Keratinocyte (primary cell): Measurements from ENCODE around the gene ETFB. TPM values are rescaled to one million over a fixed set of nuclear protein-coding genes. Genes with fewer than 3 reads are reported as not detected.

Experiments used
- DNase-seq: peaks from one replicate; pipeline ENCODE4 v3.0.0-alpha.2; 2011; ENCODE audit warnings: low read depth, missing footprints, low spot score
- FAIRE-seq: peaks from 2 replicates; lab custom pipeline; 2011; peaks lifted over from hg19 to GRCh38; lab: Jason Lieb, UNC
- H2AFZ ChIP-seq: 2 replicates; pipeline ENCODE4 v1.6.0; 2012; ENCODE audit warnings: low read length, control low read depth, inconsistent platforms; ENCODE audit not compliant: control insufficient read depth
- H3K27ac ChIP-seq: 2 replicates; pipeline ENCODE4 v1.5.1; 2011; ENCODE audit warnings: low read length; ENCODE audit not compliant: control insufficient read depth, insufficient read depth
- H3K27me3 ChIP-seq: 3 replicates; pipeline ENCODE4 v1.6.0; 2011; ENCODE audit warnings: low read length; ENCODE audit not compliant: control insufficient read depth, insufficient read depth; ENCODE audit errors: extremely low read depth
- H3K36me3 ChIP-seq, 2 experiments: 2 replicates in 1 of 2; 3 replicates in 1 of 2; pipeline ENCODE4 v1.5.1; 2011; ENCODE audit warnings: low read length in 2 of 2, mild to moderate bottlenecking in 1 of 2; ENCODE audit not compliant: control insufficient read depth in 2 of 2, insufficient read depth in 2 of 2; ENCODE audit errors: extremely low read depth in 1 of 2
- H3K4me1 ChIP-seq: 3 replicates; pipeline ENCODE4 v1.5.1; 2011; ENCODE audit warnings: low read length; ENCODE audit not compliant: control insufficient read depth, insufficient read depth; ENCODE audit errors: extremely low read depth
- H3K4me2 ChIP-seq: 3 replicates; pipeline ENCODE4 v1.6.0; 2011; ENCODE audit warnings: low read depth, low read length; ENCODE audit not compliant: control insufficient read depth, insufficient read depth; ENCODE audit errors: extremely low read depth
- H3K4me3 ChIP-seq, 3 experiments: fragments of 200-600 bp in 1 of 3; sonication (generic) in 1 of 3; 2 replicates in 2 of 3; 3 replicates in 1 of 3; pipeline ENCODE4 v1.5.1; 2011 to 2016; ENCODE audit warnings: low read length in 3 of 3, mild to moderate bottlenecking in 3 of 3, control low read depth in 2 of 3, inconsistent platforms in 1 of 3, low read depth in 1 of 3, mixed read lengths in 1 of 3, mixed run types in 1 of 3, moderate library complexity in 1 of 3; ENCODE audit not compliant: control insufficient read depth in 2 of 3, insufficient read depth in 2 of 3; ENCODE audit errors: extremely low read depth in 1 of 3
- H3K79me2 ChIP-seq: 2 replicates; pipeline ENCODE4 v1.6.0; 2012; ENCODE audit warnings: low read length; ENCODE audit not compliant: control insufficient read depth, insufficient read depth
- H3K9ac ChIP-seq: 3 replicates; pipeline ENCODE4 v1.6.0; 2011; ENCODE audit warnings: low read length; ENCODE audit not compliant: control insufficient read depth, insufficient read depth; ENCODE audit errors: extremely low read depth
- H3K9me1 ChIP-seq: 3 replicates; pipeline ENCODE4 v1.6.0; 2011; ENCODE audit warnings: low read length; ENCODE audit not compliant: control insufficient read depth, insufficient read depth; ENCODE audit errors: extremely low read depth
- H3K9me3 ChIP-seq: 2 replicates; pipeline ENCODE4 v1.5.1; 2012; ENCODE audit warnings: low read depth, low read length; ENCODE audit not compliant: control insufficient read depth
- H4K20me1 ChIP-seq: 3 replicates; pipeline ENCODE4 v1.6.0; 2011; ENCODE audit warnings: low read length; ENCODE audit not compliant: control insufficient read depth, insufficient read depth; ENCODE audit errors: extremely low read depth
- EZH2 ChIP-seq: IDR thresholded peaks from one replicate; pipeline ENCODE4 v1.6.1; 2012; ENCODE audit warnings: inconsistent platforms, mild to moderate bottlenecking, low read length, moderate library complexity
- dilution Hi-C: fragments of 300-500 bp; cut with MboI; formaldehyde crosslinking; loops from one replicate; pipeline ENCODE4 v1.7.0; 2020; ENCODE audit warnings: low sequenced_read_pairs; ENCODE audit not compliant: extremely low pct_ligation_motif_present
- polyA plus RNA-seq, 5 experiments: library from polyadenylated mRNA; depleted of rRNA in 3 of 5; stranded (reverse) in 3 of 5; stranded (forward) in 1 of 5; unstranded in 1 of 5; fragments of >200 nt; gene quantifications; 1 replicate in 1 of 5; 2 replicates in 3 of 5; 3 replicates in 1 of 5; pipeline versions ENCODE4 v1.2.1 to v1.2.3, GENCODE V29; 2011 to 2012; ENCODE audit warnings: missing spikeins in 2 of 5, low read depth in 1 of 5, low replicate concordance in 1 of 5
- TF ChIP-seq, protein P1 (sequence below), 3 experiments: IDR thresholded peaks in 1 of 3; conservative IDR thresholded peaks in 1 of 3; optimal IDR thresholded peaks in 1 of 3; 2 replicates in 2 of 3; 3 replicates in 1 of 3; pipeline versions ENCODE3 to v1.5.1; 2011; ENCODE audit warnings: low read length in 3 of 3, mild to moderate bottlenecking in 3 of 3, moderate library complexity in 2 of 3, control low read depth in 1 of 3, inconsistent platforms in 1 of 3; ENCODE audit not compliant: insufficient read depth in 2 of 3; ENCODE audit errors: extremely low read depth in 1 of 3

ETFB gene
- polyA plus RNA-seq, 1 donor (not counting 4 experiments of a cell fraction or from before 2014, with no cell fraction given): 95.2 TPM

DNA sequence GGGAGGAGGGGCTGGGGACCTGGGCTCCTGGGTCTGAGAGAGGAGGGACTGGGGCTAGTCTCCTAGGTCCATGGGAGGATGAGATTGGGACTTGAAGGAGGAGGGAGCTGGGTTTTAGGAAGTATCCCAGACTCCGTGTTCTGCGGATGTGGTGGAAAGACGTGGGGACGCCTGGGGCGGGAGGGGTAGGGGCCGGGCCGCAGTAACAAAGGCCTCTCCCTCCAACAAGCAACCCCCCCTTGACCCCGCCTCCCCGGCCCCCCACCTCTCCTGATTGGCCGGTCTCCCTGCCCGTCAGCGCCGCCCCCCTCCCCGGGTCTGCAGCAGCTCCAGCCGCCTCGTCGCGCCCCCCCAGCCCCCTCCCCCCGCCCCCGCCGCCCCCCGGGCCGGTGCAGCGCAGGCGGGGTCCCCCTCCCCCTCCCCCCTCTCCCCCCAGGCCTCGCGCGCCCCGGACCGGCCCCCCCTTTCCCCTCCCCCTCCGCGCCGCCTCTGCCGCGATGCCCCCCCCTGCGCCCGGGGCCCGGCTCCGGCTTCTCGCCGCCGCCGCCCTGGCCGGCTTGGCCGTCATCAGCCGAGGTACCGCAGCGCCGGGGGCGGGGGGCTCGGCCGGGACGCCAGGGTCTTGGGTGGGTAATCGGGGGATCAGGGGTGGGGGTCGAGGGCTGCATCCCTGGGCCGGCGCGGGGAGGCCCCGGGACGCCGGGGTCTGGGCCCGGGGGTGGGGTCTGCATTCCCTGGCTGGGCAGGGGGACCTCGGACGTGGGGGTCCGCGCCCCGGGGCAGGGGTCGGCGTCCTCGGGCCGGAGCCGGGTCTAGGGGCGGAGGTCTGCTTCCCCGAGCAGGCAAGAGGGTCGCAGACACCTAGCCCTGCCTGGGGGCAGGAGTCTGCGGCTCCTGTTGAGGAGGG lies 54.6 kb downstream of the ETFB start, which contains the start of gene IGLON5:
TSS of gene IGLON5 (plus strand) at position 294 of the 907 bp plus-strand sequence. CDS start at position 498, 204 bp downstream.
- H4K20me1 ChIP-seq: no peaks in the 10 kb centered on the region
- H3K9me3 ChIP-seq: no peaks in the 10 kb centered on the region
- dilution Hi-C loops: no loop called here
- no peak within 1 kb of the TSS for H3K27ac ChIP-seq
- no peaks in the 10 kb centered on the region for H3K79me2 ChIP-seq
- FAIRE-seq (no peak), DNase-seq (no peak)
- no peak within 1 kb of the TSS for H2AFZ ChIP-seq
- H3K9ac ChIP-seq: no peak within 1 kb of the TSS
- no peak within 1 kb of the TSS for H3K4me3 ChIP-seq
- TF ChIP-seq, protein P1, sequence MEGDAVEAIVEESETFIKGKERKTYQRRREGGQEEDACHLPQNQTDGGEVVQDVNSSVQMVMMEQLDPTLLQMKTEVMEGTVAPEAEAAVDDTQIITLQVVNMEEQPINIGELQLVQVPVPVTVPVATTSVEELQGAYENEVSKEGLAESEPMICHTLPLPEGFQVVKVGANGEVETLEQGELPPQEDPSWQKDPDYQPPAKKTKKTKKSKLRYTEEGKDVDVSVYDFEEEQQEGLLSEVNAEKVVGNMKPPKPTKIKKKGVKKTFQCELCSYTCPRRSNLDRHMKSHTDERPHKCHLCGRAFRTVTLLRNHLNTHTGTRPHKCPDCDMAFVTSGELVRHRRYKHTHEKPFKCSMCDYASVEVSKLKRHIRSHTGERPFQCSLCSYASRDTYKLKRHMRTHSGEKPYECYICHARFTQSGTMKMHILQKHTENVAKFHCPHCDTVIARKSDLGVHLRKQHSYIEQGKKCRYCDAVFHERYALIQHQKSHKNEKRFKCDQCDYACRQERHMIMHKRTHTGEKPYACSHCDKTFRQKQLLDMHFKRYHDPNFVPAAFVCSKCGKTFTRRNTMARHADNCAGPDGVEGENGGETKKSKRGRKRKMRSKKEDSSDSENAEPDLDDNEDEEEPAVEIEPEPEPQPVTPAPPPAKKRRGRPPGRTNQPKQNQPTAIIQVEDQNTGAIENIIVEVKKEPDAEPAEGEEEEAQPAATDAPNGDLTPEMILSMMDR (optimal IDR thresholded peaks at IDR 0.05 in 1 of 3, IDR thresholded peaks at IDR 0.05 in 1 of 3, conservative IDR thresholded peaks at IDR 0.05 in 1 of 3; ENCODE audit: extremely low read depth in 1 of 3, insufficient read depth in 2 of 3, low read length in 3 of 3): no peak
- no peak for TF ChIP-seq EZH2
- no peaks in the 10 kb centered on the region for H3K4me1 ChIP-seq
- H3K9me1 ChIP-seq: no peaks in the 10 kb centered on the region
- no peak within 1 kb of the TSS for H3K4me2 ChIP-seq
- H3K36me3 ChIP-seq: no peaks in the 10 kb centered on the region
- H3K27me3 ChIP-seq: peaks cover 16% of the 10 kb centered on the region

GRCh38 chr19:51305479-51305878 lies 60.7 kb downstream of the ETFB start:
- H4K20me1 ChIP-seq: no peaks in the 10 kb centered on the region
- dilution Hi-C loops: no loop called here
- H2AFZ ChIP-seq: no peak overlapping the region
- H3K27ac ChIP-seq: no peak overlapping the region
- no peaks in the 10 kb centered on the region for H3K9me3 ChIP-seq
- no peaks in the 10 kb centered on the region for H3K36me3 ChIP-seq
- no peaks in the 10 kb centered on the region for H3K79me2 ChIP-seq
- DNase-seq (no peak), FAIRE-seq (no peak)
- H3K27me3 ChIP-seq: peaks cover 4% of the 10 kb centered on the region
- no peaks in the 10 kb centered on the region for H3K9me1 ChIP-seq
- no peaks in the 10 kb centered on the region for H3K4me1 ChIP-seq
- H3K4me2 ChIP-seq: no peak overlapping the region
- H3K9ac ChIP-seq: no peak overlapping the region
- TF ChIP-seq, protein P1 (optimal IDR thresholded peaks at IDR 0.05 in 1 of 3, IDR thresholded peaks at IDR 0.05 in 1 of 3, conservative IDR thresholded peaks at IDR 0.05 in 1 of 3; ENCODE audit: extremely low read depth in 1 of 3, insufficient read depth in 2 of 3, low read length in 3 of 3): no peak
- TF ChIP-seq EZH2: no peak
- H3K4me3 ChIP-seq: no peak overlapping the region
